H1 (cell line): ENCODE data around the gene ABL2. TPM values are rescaled to one million over a fixed set of nuclear protein-coding genes. Genes with fewer than 3 reads are reported as not detected.

Source experiments
- CBX8 ChIP-seq: fragments of 300-800, 300-1000 bp; sonication (generic); IDR thresholded peaks from 2 replicates; pipeline ENCODE4 v1.7.1; 2016; ENCODE audit warnings: low read depth, low read length, borderline replicate concordance
- E2F6 ChIP-seq: IDR thresholded peaks from 2 replicates; pipeline ENCODE4 v1.6.1; 2012; ENCODE audit warnings: inconsistent platforms
- NANOG ChIP-seq: IDR thresholded peaks from 2 replicates; pipeline ENCODE4 v1.6.1; 2011; ENCODE audit warnings: low read length, low read depth, mild to moderate bottlenecking, inconsistent platforms; ENCODE audit not compliant: insufficient read depth, poor library complexity, severe bottlenecking
- polyA plus RNA-seq, 7 experiments: library from polyadenylated mRNA; depleted of rRNA in 3 of 7; stranded (reverse) in 5 of 7; unstranded in 2 of 7; fragments of >200 nt in 5 of 7; fragments of 200-250 nt in 2 of 7; gene quantifications; 1 replicate in 5 of 7; 2 replicates in 1 of 7; 4 replicates in 1 of 7; pipeline versions ENCODE4 v1.2.1 to v1.2.3, GENCODE V29; 2011 to 2013; ENCODE audit warnings: missing spikeins in 2 of 7, mixed read lengths in 2 of 7
- total RNA-seq: library from RNA; stranded (reverse); fragmentation: NEBNext Ultra II Directional; extraction: Animal tissue kit (Norgen Biotek cat#: 25700); gene quantifications from 2 replicates; pipeline ENCODE4 v1.2.1, GENCODE V29; 2021

Gene ABL2
- total and polyA plus RNA-seq, 2 of the 8 experiments (the other 6 are each of a cell fraction or from before 2014, with no cell fraction given), result 4.5 to 19.1 TPM

GRCh38 chr1:179263121-179263520, 33.6 kb upstream of the ABL2 start (continued):
- no peak for TF ChIP-seq NANOG
- no peak for TF ChIP-seq CBX8
- TF ChIP-seq E2F6, result no peak
